Measurements from ENCODE around the gene AFP. TPM values are rescaled to one million over a fixed set of nuclear protein-coding genes. Genes with fewer than 3 reads are reported as not detected.

AFP gene
- total and polyA plus RNA-seq, 2 of the 8 experiments (the other 6 are each of a cell fraction or from before 2014, with no cell fraction given): 6.1 to 10.4 TPM

DNA sequence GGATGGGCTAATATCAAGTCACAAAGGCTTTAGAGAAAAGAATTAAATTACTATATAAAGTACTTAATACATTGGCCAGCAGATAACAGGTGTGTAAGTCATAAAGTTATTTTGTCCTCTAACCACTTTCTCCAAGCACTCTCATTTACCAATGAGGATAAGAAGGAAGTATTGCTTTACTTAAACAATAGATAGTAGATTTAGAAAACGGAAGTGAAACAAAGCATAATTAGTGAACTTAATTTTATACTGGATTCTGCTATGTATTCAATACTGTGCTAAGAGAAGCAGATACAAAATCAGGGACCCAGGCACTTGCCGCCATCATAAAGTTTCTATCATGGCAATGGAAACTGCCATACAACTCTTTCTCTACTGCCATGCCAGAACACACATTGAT is 69.5 kb downstream of the AFP start:
- no peak overlapping the region for H4K91ac ChIP-seq (replicated peaks; ENCODE audit: insufficient read length, low read length)
- ChIA-PET CTCF (ENCODE audit: partially characterized antibody) (interaction anchor here (0.8 kb wide), 1 partner anchor 59 kb away, joined by 3 read pairs; no protein-coding TSS in a partner anchor), POLR2A (ENCODE audit: partially characterized antibody) (interaction anchor here (1.3 kb wide), 1 partner anchor 15 kb away, joined by 3 read pairs; no protein-coding TSS in a partner anchor)
- no peak overlapping the region for H3K4me3 ChIP-seq (ENCODE audit: extremely low read depth in 1 of 4, insufficient read depth in 2 of 4, low read depth in 3 of 4, low read length in 4 of 4)
- H3K27ac ChIP-seq (ENCODE audit: low read depth, low read length): no peak overlapping the region
- H3K56ac ChIP-seq (replicated peaks; ENCODE audit: insufficient read length, low read depth, low read length): no peak overlapping the region
- no peak overlapping the region for H4K5ac ChIP-seq (ENCODE audit: insufficient read length, low read depth, low read length)
- H3K23ac ChIP-seq (ENCODE audit: insufficient read length): no peak overlapping the region
- DNase-seq (ENCODE audit: low read depth in 1 of 2, low spot score in 2 of 2): no peak
- no peak overlapping the region for H2AFZ ChIP-seq (ENCODE audit: low read length)
- no peaks in the 10 kb centered on the region for H3K36me3 ChIP-seq (ENCODE audit: control insufficient read depth in 2 of 4, insufficient read depth in 4 of 4, low read length in 3 of 4)
- no peak overlapping the region for H3K14ac ChIP-seq (ENCODE audit: insufficient read length)
- 90% methylated on average over 2 of the region's 2 CpGs; no CpG with 5 or more reads in 1 of the 2 experiments for WGBS, 2 experiments (ENCODE audit: extremely low coverage in 1 of 2, insufficient coverage in 1 of 2, insufficient read length in 1 of 2, insufficient replicate concordance in 2 of 2, low coverage in 1 of 2, low lambda C conversion rate in 2 of 2, missing lambda C conversion rate in 1 of 2)
- H2AK5ac ChIP-seq (ENCODE audit: low read depth, low read length): no peak overlapping the region
- H2BK20ac ChIP-seq (ENCODE audit: low read length): no peak overlapping the region
- no peaks in the 10 kb centered on the region for H4K20me1 ChIP-seq (replicated peaks in 1 of 2; ENCODE audit: control insufficient read depth in 1 of 2, insufficient read depth in 2 of 2, low read length in 2 of 2)
- no peak overlapping the region for H3K18ac ChIP-seq (ENCODE audit: extremely low read depth, low read length)
- no peak overlapping the region for H4K8ac ChIP-seq (ENCODE audit: extremely low read depth, insufficient read depth, low read length)
- no peaks in the 10 kb centered on the region for H3K4me1 ChIP-seq (replicated peaks in 1 of 4; ENCODE audit: control insufficient read depth in 3 of 4, insufficient read depth in 4 of 4, low read length in 3 of 4)
- H3K4ac ChIP-seq (replicated peaks; ENCODE audit: insufficient read length, low read depth, low read length): no peak overlapping the region
- H2BK15ac ChIP-seq (ENCODE audit: low read length): no peak overlapping the region
- no peaks in the 10 kb centered on the region for H3K23me2 ChIP-seq (ENCODE audit: low read depth, low read length)
- H2BK120ac ChIP-seq (replicated peaks; ENCODE audit: low read depth, low read length): no peak overlapping the region
- FAIRE-seq: no peak
- no peaks in the 10 kb centered on the region for H3K9me3 ChIP-seq (ENCODE audit: insufficient read depth in 2 of 2, low read depth in 1 of 2, low read length in 1 of 2)
- H3K79me1 ChIP-seq (ENCODE audit: low read depth, low read length): no peaks in the 10 kb centered on the region
- no peak overlapping the region for H2BK5ac ChIP-seq (ENCODE audit: low read depth, low read length)
- no peak overlapping the region for H3K9ac ChIP-seq (replicated peaks in 1 of 4; ENCODE audit: extremely low read depth in 1 of 4, low read depth in 3 of 4, low read length in 3 of 4)
- TF ChIP-seq MAFK (IDR thresholded peaks at IDR 0.05; ENCODE audit: low read depth, low read length): no peak
- no peak for TF ChIP-seq RNF2 (IDR thresholded peaks at IDR 0.05; ENCODE audit: borderline replicate concordance, low read depth, low read length, missing control alignments, poor library complexity, severe bottlenecking)
- TF ChIP-seq KDM4A (IDR thresholded peaks at IDR 0.05; ENCODE audit: low read depth, low read length, severe bottlenecking): no peak
- TF ChIP-seq SIN3A (conservative IDR thresholded peaks at IDR 0.05 in 1 of 2, IDR thresholded peaks at IDR 0.05 in 1 of 2; ENCODE audit: low read depth in 1 of 2, low read length in 2 of 2): no peak
- no peak for TF ChIP-seq SRF (IDR thresholded peaks at IDR 0.05; ENCODE audit: low read depth, low read length)
- TF ChIP-seq FOSL1 (IDR thresholded peaks at IDR 0.05; ENCODE audit: insufficient read depth, low read depth, low read length): no peak
- no peak for TF ChIP-seq RXRA (IDR thresholded peaks at IDR 0.05; ENCODE audit: insufficient read depth, low read depth, low read length)
- no peak for TF ChIP-seq JUND (IDR thresholded peaks at IDR 0.05; ENCODE audit: low read length)
- TF ChIP-seq KDM5A (IDR thresholded peaks at IDR 0.05; ENCODE audit: low read length): no peak
- TF ChIP-seq CHD2 (IDR thresholded peaks at IDR 0.05; ENCODE audit: low read length): no peak
- no peak overlapping the region for H3K4me2 ChIP-seq (ENCODE audit: insufficient read depth in 1 of 2, low read depth in 2 of 2, low read length in 2 of 2)
- H2BK12ac ChIP-seq (ENCODE audit: low read depth, low read length): no peak overlapping the region
- H3K79me2 ChIP-seq (ENCODE audit: control insufficient read depth in 1 of 2, insufficient read depth in 2 of 2, low read length in 2 of 2): no peaks in the 10 kb centered on the region
- H3K27me3 ChIP-seq (replicated peaks in 1 of 4; ENCODE audit: control insufficient read depth in 3 of 4, extremely low read depth in 1 of 4, insufficient read depth in 3 of 4, low read length in 3 of 4): no peaks in the 10 kb centered on the region
